Measurements from ENCODE around the gene OR6C3.
"Not testable (repeated sequence)": the region's sequence is repeated elsewhere in the genome, so short reads cannot be mapped to it uniquely, and the experiment has no call there.

OR6C3 gene

DNA sequence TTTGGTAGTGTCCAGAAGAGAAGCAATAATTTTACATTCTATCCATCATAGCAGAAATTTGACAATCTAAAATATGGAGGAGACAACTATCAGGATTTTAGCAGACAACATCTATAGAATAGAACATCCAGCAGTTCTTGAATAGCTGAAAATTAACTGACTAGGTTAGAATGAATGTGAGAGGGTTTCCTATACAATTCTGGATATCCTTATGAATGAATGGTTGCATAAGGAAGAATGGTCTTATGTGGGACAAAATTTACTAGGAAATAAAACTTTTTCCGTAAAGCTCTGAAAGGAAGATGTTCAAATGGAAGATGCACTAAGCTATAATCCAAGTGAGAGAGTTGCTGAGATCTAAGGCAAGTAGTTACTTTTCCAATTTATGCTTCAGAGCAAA lies at the start of gene OR6C3:
Gene OR6C3, plus strand, starts transcription at position 301 of the 400 bp plus-strand sequence. CDS start 955 bp downstream, outside the sequence.
- DNase-seq, result no peak

GRCh38 chr12:55280991-55281390 lies 49.6 kb upstream of the OR6C3 start:
- no peak for DNase-seq

DNA sequence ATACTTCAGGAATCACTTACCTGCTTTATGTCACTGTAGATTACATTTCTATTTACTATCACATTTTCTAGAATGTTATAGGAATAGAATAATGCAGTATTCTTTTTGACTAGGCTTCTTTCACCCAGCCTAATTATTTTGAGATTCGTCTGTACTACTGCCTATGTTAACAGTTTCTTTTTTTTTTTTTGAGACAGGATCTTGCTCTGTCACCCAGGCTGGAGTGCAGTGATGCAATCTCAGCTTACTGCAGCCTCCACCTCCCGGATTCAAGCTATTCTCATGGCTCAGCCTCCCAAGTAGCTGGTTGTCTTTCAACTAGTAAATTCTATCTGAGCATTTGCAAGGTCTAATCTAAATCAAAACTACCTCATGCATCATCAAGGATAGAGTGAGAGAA lies 40.5 kb upstream of the OR6C3 start:
- no peak for DNase-seq

GRCh38 chr12:55296469-55296868 lies 34.1 kb upstream of the OR6C3 start, which contains the start of gene OR6C6:
Gene OR6C6, minus strand, starts transcription at chr12:55296569. Its CDS starts 1,337 bp downstream, at chr12:55295232.
- DNase-seq, result no peak

DNA sequence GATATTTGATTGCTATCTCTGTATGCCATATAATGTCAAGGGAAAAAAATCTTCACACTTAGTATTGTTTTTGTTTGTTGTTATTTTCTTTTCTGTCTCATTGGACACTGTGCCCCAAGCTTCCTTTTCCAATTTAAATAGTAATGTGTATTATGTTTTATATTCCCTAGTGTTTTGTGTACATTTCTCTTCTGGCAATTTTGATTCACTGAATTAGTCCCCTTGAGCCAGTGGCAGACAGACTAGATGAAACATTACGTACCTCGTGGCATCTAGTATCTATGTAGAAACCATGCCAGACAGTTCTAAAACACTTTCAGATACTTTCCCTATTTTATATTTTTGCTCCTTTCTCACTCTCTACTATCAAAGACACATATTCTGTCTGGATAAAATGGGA lies 16.5 kb upstream of the OR6C3 start, which contains the start of gene OR6C1:
Gene OR6C1, plus strand, starts transcription at position 301 of the 400 bp plus-strand sequence. CDS start 6,257 bp downstream, outside the sequence.
- no peak for DNase-seq

DNA sequence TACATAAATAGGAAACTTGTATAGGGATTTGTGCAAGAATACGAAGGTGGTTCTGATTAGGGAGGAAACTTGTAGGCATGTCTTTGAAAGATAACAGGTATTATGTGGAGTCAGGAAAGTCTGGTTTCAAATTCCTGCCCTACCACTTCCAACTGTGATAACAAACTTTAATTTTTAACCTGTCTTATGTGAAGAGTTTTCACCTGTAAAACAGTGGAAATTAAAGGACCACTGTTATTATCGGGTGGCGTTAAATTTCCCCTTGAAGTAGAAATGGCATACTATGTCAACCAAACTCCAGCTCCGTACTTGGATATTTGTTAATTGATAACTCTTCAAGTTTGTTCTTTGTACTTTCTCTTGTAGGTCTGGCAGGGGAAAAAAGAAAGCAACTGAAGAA lies 10.3 kb upstream of the OR6C3 start:
- DNase-seq, result no peak

DNA sequence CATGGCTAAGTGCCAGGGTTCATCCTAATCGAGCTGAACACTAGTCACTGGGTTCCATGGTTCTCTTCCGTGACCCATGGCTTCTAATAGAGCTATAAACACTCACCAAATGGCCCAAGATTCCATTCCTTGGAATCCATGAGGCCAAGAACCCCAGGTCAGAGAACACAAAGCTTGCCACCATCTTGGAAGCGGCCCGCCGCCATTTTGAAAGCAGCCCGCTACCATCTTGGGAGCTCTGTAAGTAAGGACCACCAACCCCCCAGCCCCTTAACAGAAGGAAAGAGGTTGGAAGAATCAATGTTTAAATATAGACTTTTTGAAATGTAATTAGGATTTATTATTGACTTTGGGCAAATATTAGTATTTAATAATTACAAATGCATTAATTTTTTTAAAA lies 4.7 kb upstream of the OR6C3 start:
- not testable (repeated sequence) for DNase-seq

DNA sequence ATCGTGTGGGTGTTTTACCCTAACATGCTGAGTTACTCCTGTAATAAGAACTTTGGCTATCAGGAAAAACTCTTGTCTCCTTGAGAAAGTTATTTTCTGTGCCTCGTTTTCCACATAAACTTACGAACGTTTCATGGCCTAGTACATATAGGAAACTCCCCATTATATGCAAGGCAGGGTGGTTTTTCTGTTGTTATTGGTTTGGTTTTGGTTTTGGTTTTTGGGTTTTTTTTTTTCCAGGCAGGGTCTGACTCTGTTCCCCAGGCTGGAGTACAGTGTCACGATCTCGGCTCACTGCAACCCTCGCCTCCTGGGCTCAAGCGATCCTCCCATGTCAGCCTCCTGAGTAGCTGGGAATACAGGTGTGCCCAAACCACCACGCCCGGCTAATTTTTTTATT lies 5.5 kb downstream of the OR6C3 start:
- no peak for DNase-seq

- not testable (repeated sequence) for DNase-seq
Measured at GRCh38 chr12:55355338-55355737, 24.8 kb downstream of the OR6C3 start.

- no peak for DNase-seq
Measured at GRCh38 chr12:55362675-55363074, 32.1 kb downstream of the OR6C3 start, which contains the start of gene OR6C75. Gene OR6C75, plus strand, starts transcription at chr12:55362975. Its CDS starts 2,136 bp downstream, at chr12:55365111.

DNA sequence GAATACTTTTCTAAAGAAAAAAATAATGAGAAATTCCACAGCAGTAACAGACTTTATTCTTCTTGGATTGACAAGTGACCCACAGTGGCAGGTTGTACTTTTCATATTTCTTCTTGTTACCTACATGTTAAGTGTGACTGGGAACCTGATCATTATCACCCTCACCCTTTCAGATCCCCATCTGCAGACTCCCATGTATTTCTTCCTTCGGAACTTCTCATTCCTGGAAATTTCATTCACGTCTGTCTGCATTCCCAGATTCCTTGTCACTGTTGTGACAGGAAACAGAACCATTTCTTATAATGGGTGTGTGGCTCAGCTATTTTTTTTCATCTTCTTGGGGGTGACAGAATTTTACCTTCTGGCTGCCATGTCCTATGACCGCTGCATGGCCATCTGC lies 34.5 kb downstream of the OR6C3 start:
- no peak for DNase-seq

GRCh38 chr12:55372521-55372920 lies 42.0 kb downstream of the OR6C3 start:
- DNase-seq, result no peak

Data from femur (tissue), 1 donor.